Measurements from ENCODE around the gene ORM2. TPM values are rescaled to one million over a fixed set of nuclear protein-coding genes. Genes with fewer than 3 reads are reported as not detected.
"Not testable (repeated sequence)": the region's sequence is repeated elsewhere in the genome, so short reads cannot be mapped to it uniquely, and the experiment has no call there.

ORM2 gene
- total RNA-seq, 4 donors from 2014 or later = not detected

DNA sequence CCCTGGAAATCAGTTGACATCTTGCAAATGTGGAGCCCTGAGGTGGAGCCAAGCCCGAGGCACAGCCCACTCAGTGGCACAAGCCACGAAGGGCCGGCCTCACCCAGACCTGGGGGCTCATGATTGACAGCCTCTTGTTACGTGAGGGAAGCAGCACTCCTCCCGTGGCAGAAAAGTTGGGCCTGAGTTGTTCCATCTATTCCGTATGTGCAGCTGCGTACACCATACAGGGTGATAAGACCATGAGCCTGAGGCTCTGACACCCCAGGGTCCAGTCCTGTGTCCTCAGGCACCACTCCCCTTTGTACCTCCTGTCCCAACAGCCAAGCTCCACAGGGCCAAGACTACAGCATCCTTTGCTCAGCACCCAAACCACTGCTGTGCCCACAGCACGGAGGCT, 1.9 kb upstream of the ORM2 start:
- H3K27me3 ChIP-seq = no peaks in the 10 kb centered on the region
- H3K36me3 ChIP-seq = no peaks in the 10 kb centered on the region
- H3K27ac ChIP-seq = no peak overlapping the region
- no peaks in the 10 kb centered on the region for H3K4me1 ChIP-seq
- no peak for DNase-seq
- no peak overlapping the region for H3K4me3 ChIP-seq
- no peak for TF ChIP-seq POLR2A (IDR thresholded peaks at IDR 0.05)
- TF ChIP-seq, protein P1, sequence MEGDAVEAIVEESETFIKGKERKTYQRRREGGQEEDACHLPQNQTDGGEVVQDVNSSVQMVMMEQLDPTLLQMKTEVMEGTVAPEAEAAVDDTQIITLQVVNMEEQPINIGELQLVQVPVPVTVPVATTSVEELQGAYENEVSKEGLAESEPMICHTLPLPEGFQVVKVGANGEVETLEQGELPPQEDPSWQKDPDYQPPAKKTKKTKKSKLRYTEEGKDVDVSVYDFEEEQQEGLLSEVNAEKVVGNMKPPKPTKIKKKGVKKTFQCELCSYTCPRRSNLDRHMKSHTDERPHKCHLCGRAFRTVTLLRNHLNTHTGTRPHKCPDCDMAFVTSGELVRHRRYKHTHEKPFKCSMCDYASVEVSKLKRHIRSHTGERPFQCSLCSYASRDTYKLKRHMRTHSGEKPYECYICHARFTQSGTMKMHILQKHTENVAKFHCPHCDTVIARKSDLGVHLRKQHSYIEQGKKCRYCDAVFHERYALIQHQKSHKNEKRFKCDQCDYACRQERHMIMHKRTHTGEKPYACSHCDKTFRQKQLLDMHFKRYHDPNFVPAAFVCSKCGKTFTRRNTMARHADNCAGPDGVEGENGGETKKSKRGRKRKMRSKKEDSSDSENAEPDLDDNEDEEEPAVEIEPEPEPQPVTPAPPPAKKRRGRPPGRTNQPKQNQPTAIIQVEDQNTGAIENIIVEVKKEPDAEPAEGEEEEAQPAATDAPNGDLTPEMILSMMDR (IDR thresholded peaks at IDR 0.05) = no peak
- no peaks in the 10 kb centered on the region for H3K9me3 ChIP-seq

DNA sequence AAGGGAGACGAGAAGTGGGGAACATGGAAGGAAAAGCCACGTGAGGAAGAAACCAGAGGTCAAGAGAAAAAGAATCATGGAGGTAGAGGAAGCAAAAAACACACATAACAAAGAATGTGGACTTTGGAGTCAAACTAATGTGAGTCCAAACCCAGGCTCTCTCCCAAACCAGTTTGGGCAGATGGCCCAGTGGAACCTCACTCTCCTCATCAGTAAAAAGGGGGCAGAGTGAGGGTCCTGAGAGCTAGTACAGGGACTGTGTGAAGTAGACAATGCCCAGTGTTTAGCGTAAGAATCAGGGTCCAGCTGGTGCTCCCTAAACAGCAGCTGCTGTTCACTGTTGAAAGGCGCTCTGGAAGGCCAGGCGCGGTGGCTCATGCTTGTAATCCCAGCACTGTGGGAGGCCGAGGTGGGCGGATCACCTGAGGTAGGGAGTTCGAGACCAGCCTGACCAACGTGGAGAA, 1.3 kb upstream of the ORM2 start:
- not testable (repeated sequence) for H3K4me3 ChIP-seq, DNase-seq, H3K9me3 ChIP-seq, H3K36me3 ChIP-seq, H3K27ac ChIP-seq, H3K27me3 ChIP-seq, H3K4me1 ChIP-seq

DNA sequence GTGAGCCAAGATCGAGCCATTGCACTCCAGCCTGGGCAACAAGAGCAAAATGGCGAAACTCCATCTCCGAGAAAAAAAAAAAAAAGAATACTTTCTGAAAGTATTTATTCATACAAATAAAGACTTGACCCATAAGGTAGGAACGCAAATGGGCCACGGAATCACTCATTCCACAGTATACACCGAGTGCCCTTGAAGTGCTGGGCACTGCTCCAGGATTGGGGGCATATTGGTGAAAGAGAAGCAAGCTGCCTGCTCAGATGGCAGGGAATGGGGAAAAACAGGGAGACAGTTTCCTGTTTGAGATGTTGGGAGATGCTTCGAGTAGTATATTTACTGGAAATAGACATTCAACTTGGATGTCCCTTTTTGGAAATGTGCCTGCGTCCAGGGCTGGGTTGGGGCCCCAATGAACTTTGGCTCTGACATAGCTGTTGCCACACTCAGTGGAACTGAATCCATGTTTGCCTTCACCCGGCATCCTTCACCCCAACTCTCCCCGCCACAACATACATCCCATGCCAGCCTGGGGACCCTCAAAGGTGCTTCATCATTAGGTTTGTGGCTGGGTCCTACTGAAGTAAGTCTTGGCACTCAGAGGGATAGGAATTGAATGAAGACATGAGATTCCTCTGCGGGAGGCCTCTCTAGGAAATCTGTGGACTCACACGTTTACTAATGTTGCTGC, 588 bp upstream of the ORM2 start:
- not testable (repeated sequence) for H3K4me1 ChIP-seq, H3K9me3 ChIP-seq, H3K27ac ChIP-seq, H3K36me3 ChIP-seq, DNase-seq, H3K4me3 ChIP-seq, H3K27me3 ChIP-seq

DNA sequence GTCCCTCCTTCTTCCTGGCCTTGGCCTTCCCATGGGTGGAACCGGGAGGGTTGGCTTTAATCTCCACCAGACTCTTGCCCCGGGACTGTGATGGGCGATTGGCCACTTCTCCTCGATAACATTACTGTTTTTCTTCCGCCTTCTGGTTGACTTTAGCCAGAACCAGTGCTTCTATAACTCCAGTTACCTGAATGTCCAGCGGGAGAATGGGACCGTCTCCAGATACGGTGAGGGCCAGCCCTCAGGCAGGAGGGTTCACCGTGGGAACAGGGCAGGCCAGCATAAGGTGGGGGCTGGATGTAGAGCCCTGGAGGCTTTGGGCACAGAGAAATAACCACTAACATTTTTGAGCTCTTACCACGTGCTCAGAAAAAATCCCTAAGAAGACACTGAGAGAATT, 967 bp downstream of the ORM2 start:
- no peak for TF ChIP-seq POLR2A (IDR thresholded peaks at IDR 0.05)
- TF ChIP-seq, protein P1 (IDR thresholded peaks at IDR 0.05) = no peak
- Histone ChIP-seq H3K4me1 (no peaks in the 10 kb centered on the region), H3K4me3 (no peak overlapping the region), H3K36me3 (peaks cover 0 to 5% (median 0%) of the 10 kb centered on the region in 3 donors), H3K27me3 (no peaks in the 10 kb centered on the region), H3K9me3 (no peaks in the 10 kb centered on the region), H3K27ac (no peak overlapping the region)
- no peak for DNase-seq

DNA sequence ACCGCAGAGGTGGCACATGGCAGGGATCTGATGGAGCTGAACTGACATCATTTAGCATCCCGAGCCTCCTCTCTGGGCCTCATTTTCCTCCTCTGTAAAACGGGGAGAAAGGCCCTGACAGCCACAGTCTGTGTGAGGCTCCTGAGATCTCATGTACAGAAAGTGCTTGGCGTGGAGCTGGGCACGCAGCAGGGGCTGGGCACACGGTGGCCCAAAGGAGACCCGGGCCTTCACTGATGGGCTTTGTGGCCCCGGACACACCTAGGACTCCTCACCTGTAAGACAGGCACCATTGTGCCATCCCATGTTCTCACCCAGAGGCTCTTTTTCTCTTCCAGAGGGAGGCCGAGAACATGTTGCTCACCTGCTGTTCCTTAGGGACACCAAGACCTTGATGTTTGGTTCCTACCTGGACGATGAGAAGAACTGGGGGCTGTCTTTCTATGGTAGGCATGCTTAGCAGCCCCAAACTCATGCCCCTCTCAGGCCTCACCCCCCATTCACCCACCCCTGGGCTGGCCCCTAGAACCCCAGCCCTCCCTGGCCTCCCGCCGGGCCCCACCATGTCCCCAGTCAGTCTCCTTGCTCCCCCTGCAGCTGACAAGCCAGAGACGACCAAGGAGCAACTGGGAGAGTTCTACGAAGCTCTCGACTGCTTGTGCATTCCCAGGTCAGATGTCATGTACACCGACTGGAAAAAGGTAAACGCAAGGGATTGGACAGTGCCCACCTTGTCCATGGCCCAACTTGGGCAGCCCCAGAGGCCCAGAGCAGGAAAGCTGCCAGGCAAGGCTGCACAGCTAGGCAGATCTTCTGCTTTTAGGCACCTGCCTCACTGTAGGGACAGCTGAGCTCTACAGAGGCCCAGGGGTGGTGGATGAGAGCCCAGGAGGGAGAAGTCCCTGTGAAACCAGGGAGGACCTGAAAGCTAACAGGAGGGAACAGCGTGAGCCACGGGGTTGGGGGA, 1.8 kb downstream of the ORM2 start:
- H3K4me3 ChIP-seq, H3K4me1 ChIP-seq, DNase-seq, H3K9me3 ChIP-seq, H3K27me3 ChIP-seq, H3K27ac ChIP-seq: not testable (repeated sequence)
- H3K36me3 ChIP-seq = peaks cover 0 to 14% (median 0%) of the 10 kb centered on the region in 3 donors

DNA sequence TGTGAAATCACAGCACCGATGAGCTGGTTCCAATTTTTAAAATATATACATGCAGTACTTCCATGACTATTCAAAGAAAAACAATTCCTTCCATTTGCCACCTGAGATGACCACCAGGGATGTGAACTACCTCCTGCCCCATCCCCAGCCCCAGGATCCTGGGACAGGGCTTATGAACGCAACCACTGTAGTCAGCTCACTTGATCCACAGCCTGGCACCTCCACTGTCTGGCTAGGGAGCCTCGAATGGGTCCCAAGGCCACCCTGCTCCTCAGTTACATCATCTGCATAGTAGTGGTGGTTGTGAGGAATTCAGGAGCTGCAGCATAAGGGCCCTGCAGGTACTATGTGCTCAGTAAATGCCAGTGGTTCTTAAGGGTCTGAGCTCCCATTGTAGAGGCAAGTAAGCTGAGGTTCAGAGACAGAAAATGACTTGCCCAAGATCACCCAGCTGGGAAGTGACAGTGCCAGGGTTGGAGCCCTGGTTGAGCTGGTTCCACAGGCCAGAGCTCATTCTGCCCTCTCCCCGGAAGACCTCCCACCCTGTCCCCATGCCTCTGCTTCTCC, 2.9 kb downstream of the ORM2 start:
- H3K27ac ChIP-seq, H3K4me3 ChIP-seq, H3K27me3 ChIP-seq, H3K4me1 ChIP-seq, H3K9me3 ChIP-seq, DNase-seq: not testable (repeated sequence)
- peaks cover 0 to 25% (median 0%) of the 10 kb centered on the region in 3 donors for H3K36me3 ChIP-seq

DNA sequence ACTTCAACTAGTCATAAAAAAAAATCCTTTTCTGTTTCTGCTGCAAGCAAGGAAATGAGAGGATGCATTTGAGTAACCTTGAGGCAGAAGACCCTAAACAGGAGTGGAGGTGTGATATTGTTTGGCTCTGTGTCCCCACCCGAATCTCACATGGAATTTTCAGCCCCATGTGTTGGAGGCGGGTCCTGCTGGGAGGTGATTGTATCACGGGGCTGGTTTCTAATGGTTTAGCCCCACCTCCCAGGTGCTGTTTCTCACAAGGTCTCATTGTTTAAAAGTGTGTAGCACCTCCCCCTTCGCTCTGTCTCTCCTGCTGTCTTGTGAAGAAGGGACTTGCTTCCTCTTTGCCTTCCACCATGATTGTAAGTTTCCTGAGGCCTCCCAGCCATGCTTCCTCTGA, 4.0 kb downstream of the ORM2 start:
- H3K9me3 ChIP-seq, H3K27me3 ChIP-seq, H3K27ac ChIP-seq, H3K4me3 ChIP-seq, H3K4me1 ChIP-seq, DNase-seq: not testable (repeated sequence)
- H3K36me3 ChIP-seq = peaks cover 0 to 36% (median 0%) of the 10 kb centered on the region in 3 donors

DNA sequence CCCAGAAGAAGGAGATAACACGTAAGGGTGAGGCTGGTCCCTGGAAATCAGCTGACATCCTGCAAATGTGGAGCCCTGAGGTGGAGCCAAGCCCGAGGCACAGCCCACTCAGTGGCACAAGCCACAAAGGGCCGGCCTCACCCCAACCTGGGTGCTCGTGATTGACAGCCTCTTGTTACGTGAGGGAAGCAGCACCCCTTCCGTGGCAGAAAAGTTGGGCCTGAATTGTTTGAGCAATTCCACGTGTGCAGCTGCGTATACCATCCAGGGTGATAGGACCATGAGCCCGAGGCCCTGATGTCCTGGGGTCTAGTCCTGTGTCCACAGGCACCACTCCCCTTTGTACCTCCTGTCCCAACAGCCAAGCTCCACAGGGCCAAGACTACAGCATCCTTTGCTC, 4.8 kb downstream of the ORM2 start:
- H3K36me3 ChIP-seq = peaks cover 0 to 44% (median 0%) of the 10 kb centered on the region in 3 donors
- TF ChIP-seq POLR2A (IDR thresholded peaks at IDR 0.05) = no peak
- TF ChIP-seq, protein P1 (IDR thresholded peaks at IDR 0.05) = no peak
- H3K27ac ChIP-seq = no peak overlapping the region
- no peaks in the 10 kb centered on the region for H3K27me3 ChIP-seq
- no peak overlapping the region for H3K4me3 ChIP-seq
- H3K9me3 ChIP-seq = no peaks in the 10 kb centered on the region
- no peak for DNase-seq
- H3K4me1 ChIP-seq = no peaks in the 10 kb centered on the region

Measured in Peyer's patch (tissue), 4 donors.